AML-193 (cell line): Measurements from ENCODE around the gene BANF1.

Experiments
- DNase-seq, 2 experiments: peaks; one replicate each; lab custom pipeline; 2025; lab: John Stamatoyannopoulos, UW

Gene BANF1

GRCh38 chr11:66001942-66002647 is at the start of gene BANF1, which contains the start of gene EIF1AD:
Gene BANF1 (plus strand): TSS chr11:66002503. CDS start chr11:66003251, 748 bp downstream.
Gene EIF1AD (minus strand): TSS chr11:66002157. CDS start chr11:66000389, 1,768 bp downstream.
- peak; percentile 96 to 97 for DNase-seq

DNA sequence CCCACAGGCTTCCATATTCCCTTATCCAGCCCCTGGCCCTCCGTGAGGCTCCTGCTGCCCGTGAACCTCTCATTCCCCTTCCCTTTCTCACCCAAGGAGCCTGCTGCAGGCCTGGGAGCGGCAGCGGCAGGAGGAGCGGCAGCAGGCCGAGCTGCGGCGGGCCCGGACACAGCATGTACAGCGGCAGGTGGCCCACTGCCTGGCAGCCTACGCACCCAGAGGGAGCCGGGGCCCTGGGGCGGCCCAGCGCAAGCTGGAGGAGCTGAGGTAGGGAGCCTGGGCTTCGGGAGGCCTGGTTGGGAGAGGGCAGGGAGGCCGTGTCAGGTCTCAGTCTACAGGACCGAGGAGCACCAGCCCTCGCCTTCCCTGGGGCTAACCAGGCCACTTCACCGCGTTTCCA is 48.8 kb upstream of the BANF1 start:
- no peak for DNase-seq

GRCh38 chr11:65954771-65955170 is 47.5 kb upstream of the BANF1 start:
- no peak for DNase-seq

DNA sequence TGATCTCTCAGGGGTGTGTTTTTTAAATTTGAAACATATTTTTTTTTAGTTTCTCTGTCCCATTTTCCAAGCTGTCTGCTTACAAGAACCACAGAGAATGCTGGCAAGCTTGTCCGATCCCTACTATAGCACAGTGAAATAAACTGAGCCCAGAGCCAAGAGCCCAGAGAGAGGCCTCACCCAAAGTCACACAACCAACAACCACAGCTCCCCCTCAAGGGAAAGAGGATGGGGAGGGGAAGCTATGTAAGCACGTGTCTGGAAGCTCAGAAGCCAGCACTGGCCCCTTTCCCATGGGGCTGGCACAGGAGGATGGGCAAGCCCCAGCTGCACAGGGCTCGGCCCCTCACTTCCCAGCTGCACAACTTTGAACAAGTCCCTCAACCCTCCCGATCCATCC is 44.0 kb upstream of the BANF1 start:
- DNase-seq = no peak

DNA sequence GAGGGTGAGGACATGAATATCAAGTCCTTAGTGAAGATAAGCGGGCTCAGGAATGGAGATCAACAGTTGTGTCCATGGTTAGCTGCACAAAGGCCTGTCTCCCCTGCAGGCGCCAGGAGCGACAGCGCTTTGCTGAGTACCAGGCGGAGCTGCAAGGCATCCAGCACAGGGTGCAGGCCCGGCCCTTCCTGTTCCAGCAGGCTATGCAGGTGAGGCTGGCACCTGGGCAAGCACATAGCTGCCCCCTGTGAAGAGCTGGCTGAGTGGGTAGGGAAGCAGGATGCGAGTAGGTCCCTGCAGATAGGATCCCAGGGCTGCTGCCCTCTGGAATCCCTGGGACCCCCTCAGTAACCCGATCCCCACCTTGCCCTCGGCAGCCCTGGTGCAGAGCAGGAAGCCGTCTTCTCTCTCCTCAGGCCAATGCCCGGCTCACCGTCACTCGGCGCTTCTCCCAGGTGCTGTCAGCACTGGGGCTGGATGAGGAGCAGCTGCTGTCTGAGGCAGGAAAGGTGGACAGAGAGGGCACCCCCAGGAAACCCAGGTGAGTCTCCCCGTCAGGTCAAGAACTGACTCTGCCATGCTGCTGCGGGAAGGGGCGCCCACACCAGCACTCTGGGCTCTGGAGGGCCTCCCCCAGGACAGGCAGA is 43.4 kb upstream of the BANF1 start:
- DNase-seq = no peak

DNA sequence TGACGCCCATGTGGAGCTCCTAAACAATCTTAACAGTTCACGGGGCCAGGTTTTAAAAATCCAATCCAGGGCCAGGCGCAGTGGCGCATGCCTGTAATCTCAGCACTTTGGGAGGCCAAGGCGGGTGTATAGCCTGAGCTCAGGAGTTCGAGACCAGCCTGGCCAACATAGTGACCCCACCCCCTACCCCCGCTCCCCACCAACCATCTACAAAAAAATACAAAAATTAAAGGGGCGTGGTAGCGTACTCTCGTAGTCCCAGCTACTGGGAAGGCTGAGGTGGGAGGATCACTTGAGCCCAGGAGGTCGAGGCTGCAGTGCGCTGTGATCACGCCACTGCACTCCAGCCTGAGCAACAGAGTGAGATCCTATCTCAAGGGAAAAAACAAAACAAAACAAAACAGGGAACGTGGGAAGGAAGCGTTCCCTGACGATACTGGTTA is 41.5 kb upstream of the BANF1 start:
- DNase-seq = no peak

DNA sequence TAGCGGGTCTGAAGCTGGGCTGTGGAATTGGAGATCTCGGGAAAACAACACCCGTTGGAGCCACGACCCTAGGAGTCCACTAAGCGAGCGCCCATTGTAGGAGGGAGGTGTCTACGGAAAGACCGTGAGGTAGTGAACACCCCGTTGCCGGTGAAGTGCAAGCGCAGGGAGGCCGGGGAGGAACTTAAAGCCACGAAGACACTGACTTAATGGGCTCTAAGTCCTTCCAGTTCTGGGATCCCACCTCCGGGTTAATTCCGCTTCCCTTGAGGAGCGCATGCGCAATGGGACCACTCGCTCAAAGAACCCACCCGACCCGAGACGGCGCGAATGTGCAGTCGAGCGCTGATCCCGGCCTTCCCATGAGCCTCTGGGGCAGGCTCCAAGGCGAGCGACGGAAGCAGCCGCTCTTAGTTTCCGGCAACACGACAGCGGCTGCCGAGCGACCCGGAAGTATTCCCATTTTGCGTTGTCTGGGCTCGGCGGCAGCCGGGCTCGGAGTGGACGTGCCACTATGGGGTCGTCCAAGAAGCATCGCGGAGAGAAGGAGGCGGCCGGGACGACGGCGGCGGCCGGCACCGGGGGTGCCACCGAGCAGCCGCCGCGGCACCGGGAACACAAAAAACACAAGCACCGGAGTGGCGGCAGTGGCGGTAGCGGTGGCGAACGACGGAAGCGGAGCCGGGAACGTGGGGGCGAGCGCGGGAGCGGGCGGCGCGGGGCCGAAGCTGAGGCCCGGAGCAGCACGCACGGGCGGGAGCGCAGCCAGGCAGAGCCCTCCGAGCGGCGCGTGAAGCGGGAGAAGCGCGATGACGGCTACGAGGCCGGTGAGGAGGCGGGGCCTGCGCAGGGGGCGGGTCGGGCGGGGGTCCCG is 40.8 kb upstream of the BANF1 start, which contains the start of gene SART1:
Gene SART1, plus strand, starts transcription at position 468 of the 874 bp plus-strand sequence. Its CDS starts 47 bp downstream, at position 515.
- peak; percentile 92 to 94 for DNase-seq

DNA sequence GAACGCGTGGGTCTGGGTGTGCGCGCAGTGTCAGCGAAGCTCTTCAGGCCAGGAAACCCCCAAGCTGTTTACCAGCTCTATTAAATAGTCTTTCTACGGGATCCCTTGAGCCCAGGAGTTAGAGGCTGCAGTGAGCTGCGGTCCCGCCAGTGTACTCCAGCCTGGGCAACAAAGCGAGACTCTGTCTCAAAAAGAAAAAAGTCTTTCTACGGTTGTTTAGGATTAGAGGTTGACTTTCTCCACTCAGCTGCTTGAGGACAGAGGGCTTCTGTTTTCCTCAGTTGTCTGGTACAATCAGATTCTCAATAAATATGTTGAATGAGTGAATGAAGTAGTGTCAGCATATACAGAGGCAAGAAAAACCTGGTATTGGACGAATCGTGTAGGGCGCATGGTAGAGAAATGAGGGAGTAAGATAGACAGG is 40.1 kb upstream of the BANF1 start:
- no peak for DNase-seq

GRCh38 chr11:65964906-65965305 is 37.4 kb upstream of the BANF1 start:
- no peak for DNase-seq

DNA sequence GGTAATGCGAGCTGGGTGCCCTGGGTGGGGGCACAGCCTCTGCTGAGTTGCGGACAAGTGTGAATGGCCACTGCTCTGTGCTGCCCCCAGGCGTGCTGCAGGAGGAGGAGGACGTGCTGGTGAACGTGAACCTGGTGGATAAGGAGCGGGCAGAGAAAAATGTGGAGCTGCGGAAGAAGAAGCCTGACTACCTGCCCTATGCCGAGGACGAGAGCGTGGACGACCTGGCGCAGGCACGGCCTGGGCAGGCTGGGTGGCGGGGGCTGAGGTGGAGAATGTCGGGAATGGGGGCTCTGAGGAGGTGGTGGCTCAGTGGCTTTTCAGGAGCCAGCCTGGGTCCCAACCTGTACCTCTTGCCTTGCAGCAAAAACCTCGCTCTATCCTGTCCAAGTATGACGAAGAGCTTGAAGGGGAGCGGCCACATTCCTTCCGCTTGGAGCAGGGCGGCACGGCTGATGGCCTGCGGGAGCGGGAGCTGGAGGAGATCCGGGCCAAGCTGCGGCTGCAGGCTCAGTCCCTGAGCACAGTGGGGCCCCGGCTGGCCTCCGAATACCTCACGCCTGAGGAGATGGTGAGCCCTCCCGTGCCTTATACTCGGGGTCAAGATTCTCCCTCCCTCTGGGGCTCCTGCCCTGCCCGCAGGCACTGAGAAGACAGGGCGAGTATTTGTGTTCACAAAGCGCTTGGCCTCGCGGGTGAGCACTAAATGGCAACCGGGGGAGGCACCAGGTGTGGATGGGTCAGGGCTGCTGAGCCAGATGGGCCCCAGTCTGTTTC is 36.1 kb upstream of the BANF1 start:
- DNase-seq = no peak

GRCh38 chr11:65967329-65967934 is 34.9 kb upstream of the BANF1 start:
- no peak for DNase-seq

GRCh38 chr11:65968600-65969482 is 33.5 kb upstream of the BANF1 start:
- peak; percentile 43 to 52 for DNase-seq

GRCh38 chr11:65972116-65972515 is 30.2 kb upstream of the BANF1 start:
- no peak for DNase-seq

DNA sequence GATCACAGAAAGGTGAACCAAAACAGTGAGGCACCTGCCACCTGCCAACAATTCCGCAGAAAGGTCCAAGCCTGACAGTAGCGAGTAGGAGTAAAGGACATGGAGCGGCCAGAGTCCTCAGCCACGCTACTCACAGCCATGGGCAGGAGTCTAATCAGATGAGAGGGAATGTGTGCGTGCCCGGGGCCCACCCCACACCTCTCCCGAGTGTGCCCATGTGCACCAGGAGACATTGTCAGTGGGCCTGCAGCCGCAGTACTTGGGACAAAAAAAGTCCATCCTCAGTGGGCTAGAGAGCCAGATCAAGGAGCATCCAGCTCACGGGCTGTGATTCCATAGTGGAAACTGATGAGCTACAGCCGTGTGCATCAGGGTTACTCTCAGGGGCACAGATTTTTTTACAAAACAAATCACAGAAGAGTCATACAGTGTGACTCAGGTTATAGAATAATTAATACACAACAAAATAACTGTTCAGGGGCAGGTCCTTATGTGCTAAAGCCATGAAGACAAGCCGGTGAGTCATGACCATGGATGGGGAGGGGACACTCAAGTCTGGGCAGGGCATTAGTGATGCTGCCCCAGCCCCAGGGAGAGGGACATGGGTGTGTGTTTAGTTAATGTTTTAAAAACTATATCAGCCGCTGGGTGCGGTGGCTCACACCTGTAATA is 28.7 kb upstream of the BANF1 start:
- DNase-seq = no peak

DNA sequence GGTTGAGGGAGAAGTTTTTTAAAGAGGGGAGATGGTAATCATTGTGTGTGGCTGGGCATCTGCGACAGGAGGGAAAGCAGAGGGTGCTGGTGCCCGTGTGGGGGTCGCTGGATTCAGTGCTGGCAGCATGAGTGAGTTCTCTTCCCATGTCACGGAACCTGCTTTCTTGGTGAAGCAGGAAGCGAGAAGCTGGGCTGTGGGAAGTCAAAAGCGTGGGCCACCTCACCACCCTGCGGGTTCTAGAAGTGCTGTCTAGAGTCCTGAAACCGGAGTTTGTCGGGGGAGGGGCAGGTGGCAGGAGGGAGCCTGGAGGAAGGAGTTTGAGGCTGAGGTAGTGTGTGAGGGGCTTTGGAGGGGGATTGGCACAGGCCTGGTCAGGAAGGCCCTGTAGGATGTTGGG is 26.5 kb upstream of the BANF1 start:
- no peak for DNase-seq

DNA sequence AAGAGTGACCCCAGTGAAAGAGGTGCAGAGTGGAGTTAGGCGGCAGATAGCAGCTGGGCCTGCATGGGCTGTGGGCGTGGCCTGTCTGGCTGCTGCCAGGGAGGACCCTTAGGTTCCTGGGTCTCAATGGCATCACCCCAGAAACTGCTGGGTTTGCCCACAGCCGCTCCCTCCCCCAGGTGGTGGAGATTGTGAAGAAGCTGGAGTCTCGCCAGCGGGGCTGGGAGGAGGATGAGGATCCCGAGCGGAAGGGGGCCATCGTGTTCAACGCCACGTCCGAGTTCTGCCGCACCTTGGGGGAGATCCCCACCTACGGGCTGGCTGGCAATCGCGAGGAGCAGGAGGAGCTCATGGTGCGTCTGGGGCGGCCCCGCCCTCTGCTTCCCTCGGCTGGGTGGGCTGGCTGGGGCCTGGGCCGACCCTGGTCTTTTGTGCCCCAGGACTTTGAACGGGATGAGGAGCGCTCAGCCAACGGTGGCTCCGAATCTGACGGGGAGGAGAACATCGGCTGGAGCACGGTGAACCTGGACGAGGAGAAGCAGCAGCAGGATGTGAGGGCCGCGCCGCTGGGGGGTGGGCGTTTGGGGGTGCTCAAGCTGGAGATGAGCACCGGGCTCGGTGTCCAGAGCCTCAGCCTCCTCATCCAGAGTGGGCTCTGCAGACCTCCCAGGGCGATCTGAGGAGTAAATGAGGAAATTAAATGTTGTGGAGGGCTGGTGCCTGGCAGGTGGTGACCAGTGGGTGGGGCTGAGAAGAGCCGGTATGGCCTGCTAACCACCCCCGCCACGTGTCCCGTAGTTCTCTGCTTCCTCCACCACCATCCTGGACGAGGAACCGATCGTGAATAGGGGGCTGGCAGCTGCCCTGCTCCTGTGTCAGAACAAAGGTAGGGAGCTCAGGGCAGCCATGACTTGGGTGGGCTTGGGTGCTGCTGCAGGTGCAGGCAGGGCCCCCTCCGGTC is 25.8 kb upstream of the BANF1 start:
- no peak for DNase-seq

DNA sequence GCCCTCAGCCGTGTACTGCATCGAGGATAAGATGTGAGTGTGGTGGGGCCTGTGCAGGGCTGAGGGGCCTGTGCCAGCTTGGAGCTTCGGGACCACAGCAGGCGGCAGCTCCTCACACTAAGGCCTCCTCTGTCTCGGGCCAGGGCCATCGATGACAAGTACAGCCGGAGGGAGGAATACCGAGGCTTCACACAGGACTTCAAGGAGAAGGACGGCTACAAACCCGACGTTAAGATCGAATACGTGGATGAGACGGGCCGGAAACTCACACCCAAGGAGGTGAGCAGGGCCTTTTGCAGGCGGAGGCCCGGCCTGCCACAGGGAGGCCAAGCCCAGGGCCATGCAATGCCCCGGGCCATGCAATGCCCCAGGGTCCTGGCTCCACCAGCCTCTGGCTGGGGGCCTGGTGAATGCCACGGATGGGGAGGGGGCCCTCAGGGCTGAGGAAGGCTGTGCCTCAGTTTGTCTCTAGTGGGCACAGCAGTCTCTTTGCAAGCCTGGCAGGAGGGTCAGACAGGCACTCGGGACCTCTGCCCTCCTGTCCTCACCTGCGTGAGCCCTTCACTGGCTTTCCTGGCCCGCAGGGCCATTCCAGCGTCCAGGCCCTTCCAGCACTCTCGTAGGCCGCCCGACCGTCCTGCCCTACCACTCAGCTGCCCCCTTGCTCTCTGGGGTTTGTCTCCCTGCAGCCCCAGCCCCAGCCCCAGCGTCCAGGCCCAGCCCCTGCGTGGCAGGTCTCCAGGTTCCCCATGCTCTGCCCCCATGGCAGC is 24.5 kb upstream of the BANF1 start:
- DNase-seq = no peak
